ENCODE measurements around the gene DBNL. TPM values are rescaled to one million over a fixed set of nuclear protein-coding genes. Genes with fewer than 3 reads are reported as not detected.

Gene DBNL
- 125 and 154 TPM in 2 replicates for total RNA-seq

GRCh38 chr7:44044315-44045225, at the start of gene DBNL:
DBNL (plus strand) TSS chr7:44044702; CDS start chr7:44044738, 36 bp downstream.

GRCh38 chr7:43997532-43997931, 47.0 kb upstream of the DBNL start, which contains the start of gene SPDYE1:
SPDYE1 (plus strand) TSS chr7:43997897; CDS start chr7:43999950, 2,053 bp downstream.

GRCh38 chr7:44065431-44066110, 21.1 kb downstream of the DBNL start, which contains the start of gene PGAM2:
PGAM2 (minus strand) TSS chr7:44065567; CDS start chr7:44065529, 38 bp downstream.

GRCh38 chr7:44103923-44104859, 59.7 kb downstream of the DBNL start, which contains the start of gene AEBP1:
AEBP1 (plus strand) TSS chr7:44104345; CDS start chr7:44104666, 321 bp downstream.

Other genes starting within 250 kb of the DBNL start
- gene MRPS24, start 175.2 kb upstream of the DBNL start, total RNA-seq = 37.0 and 67.1 TPM in 2 replicates
- gene URGCP, start 138.1 kb upstream of the DBNL start, total RNA-seq = 25.7 and 25.8 TPM in 2 replicates
- 8.6 and 9.8 TPM in 2 replicates for gene UBE2D4, start 118.3 kb upstream of the DBNL start, total RNA-seq
- not detected in 2 replicates for gene SPDYE1, start 46.8 kb upstream of the DBNL start, total RNA-seq
- not detected in 2 replicates for gene PGAM2, start 20.9 kb downstream of the DBNL start, total RNA-seq
- 7.4 and 14.7 TPM in 2 replicates for gene POLM, start 37.8 kb downstream of the DBNL start, total RNA-seq
- 34.4 and 72.7 TPM in 2 replicates for gene AEBP1, start 59.6 kb downstream of the DBNL start, total RNA-seq
- gene POLD2, start 78.8 kb downstream of the DBNL start, total RNA-seq = 53.2 and 78.5 TPM in 2 replicates
- not detected in 2 replicates for gene MYL7, start 96.6 kb downstream of the DBNL start, total RNA-seq
- 0.30 TPM in 1 of 2 replicates, not detected in the other for gene GCK, start 144.7 kb downstream of the DBNL start, total RNA-seq
- 108 and 121 TPM in 2 replicates for gene YKT6, start 156.3 kb downstream of the DBNL start, total RNA-seq